Esophagus muscularis mucosa (tissue), 4 donors: ENCODE data around the gene LPIN2. TPM values are rescaled to one million over a fixed set of nuclear protein-coding genes. Genes with fewer than 3 reads are reported as not detected.

ENCODE experiments used
- DNase-seq: peaks from one replicate; pipeline ENCODE4 v3.0.0-alpha.2; 2017; ENCODE audit errors: extremely low spot score
- H3K27ac ChIP-seq, 4 donors: fragments of 200-600 bp; sonication (generic); replicated peaks in 1 of 4; 1 replicate in 3 of 4; 2 replicates in 1 of 4; pipeline ENCODE4 v1.5.1; 2016 to 2019; ENCODE audit warnings: mild to moderate bottlenecking in 1 of 4
- H3K27me3 ChIP-seq, 4 donors: fragments of 200-600 bp; sonication (generic); one replicate each; pipeline versions ENCODE4 v1.5.1 to v1.6.0; 2016 to 2019
- H3K36me3 ChIP-seq, 4 donors: fragments of 200-600 bp; sonication (generic); one replicate each; pipeline ENCODE4 v1.5.1; 2016 to 2019
- H3K4me1 ChIP-seq, 4 donors: fragments of 200-600 bp; sonication (generic); one replicate each; pipeline ENCODE4 v1.5.1; 2016 to 2019
- H3K4me3 ChIP-seq, 4 donors: fragments of 200-600 bp; sonication (generic); 1 replicate in 2 of 4; 2 replicates in 2 of 4; pipeline ENCODE4 v1.5.1; 2016 to 2019; ENCODE audit warnings: mild to moderate bottlenecking in 4 of 4, moderate library complexity in 1 of 4
- H3K9me3 ChIP-seq, 4 donors: fragments of 200-600 bp; sonication (generic); 1 replicate in 3 of 4; 2 replicates in 1 of 4; pipeline ENCODE4 v1.5.1; 2016 to 2019
- CTCF ChIP-seq, 3 experiments: fragments of 200-600 bp in 2 of 3; fragments of 450-650 bp in 1 of 3; sonication (generic) in 2 of 3; IDR thresholded peaks; one replicate each; pipeline ENCODE4 v1.5.1; 2017 to 2019; ENCODE audit warnings: antibody characterized with exemption in 3 of 3, mild to moderate bottlenecking in 2 of 3, moderate library complexity in 1 of 3
- EP300 ChIP-seq: sonication (generic); formaldehyde crosslinking; IDR thresholded peaks from one replicate; pipeline ENCODE4 v1.6.1; 2017; ENCODE audit warnings: antibody characterized with exemption
- POLR2A ChIP-seq: fragments of 450-650 bp; IDR thresholded peaks from one replicate; pipeline ENCODE4 v1.6.1; 2017; ENCODE audit warnings: antibody characterized with exemption, moderate library complexity, mild to moderate bottlenecking, low read depth
- POLR2AphosphoS5 ChIP-seq, 2 donors: sonication (generic); formaldehyde crosslinking; IDR thresholded peaks; one replicate each; pipeline ENCODE4 v1.6.1; 2017; ENCODE audit warnings: antibody characterized with exemption in 2 of 2
- WGBS: methylation state at CpG from one replicate; pipeline ENCODE4 v1.1.5; 2018; 5-methylcytosine and 5-hydroxymethylcytosine counted together
- intact Hi-C: fragments of 100-400 bp; cut with DNase I; formaldehyde crosslinking; loops from one replicate; pipeline ENCODE4 v1.15.1; 2023
- total RNA-seq, 4 donors: library from RNA; depleted of rRNA; stranded (reverse); fragments of >200 nt; gene quantifications; one replicate each; pipeline versions ENCODE4 v1.1.0 to v1.2.1, GENCODE V29; 2016

LPIN2 gene
- total RNA-seq, 4 donors from 2014 or later = 15.4 to 26.9 (median 24.8) TPM

DNA sequence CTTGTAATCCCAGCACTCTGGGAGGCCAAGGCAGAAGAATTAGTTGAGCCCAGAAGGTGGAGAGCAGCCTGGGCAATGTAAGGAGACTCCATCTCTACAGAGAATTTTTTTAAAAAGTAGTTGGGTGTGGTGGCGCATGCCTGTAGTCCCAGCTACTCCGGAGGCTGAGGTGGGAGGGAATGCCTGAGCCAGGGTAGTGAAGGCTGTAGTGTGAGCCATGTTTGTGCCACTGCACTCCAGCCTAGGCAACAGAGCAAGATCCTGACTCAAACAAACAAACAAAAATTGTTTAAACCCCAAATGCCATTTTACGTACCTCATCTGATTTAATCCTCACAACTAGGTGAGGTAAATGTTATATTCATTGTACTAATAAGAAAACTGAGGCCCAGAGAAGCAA, 38.2 kb downstream of the LPIN2 start:
- Histone ChIP-seq H3K36me3 (no peaks in the 10 kb centered on the region), H3K27me3 (no peaks in the 10 kb centered on the region), H3K4me3 (no peak overlapping the region), H3K27ac (no peak overlapping the region), H3K9me3 (no peaks in the 10 kb centered on the region), H3K4me1 (peaks cover 72 to 90% (median 80%) of the 10 kb centered on the region in 4 donors)
- WGBS = 93% methylated on average over 3 of the region's 3 CpGs
- intact Hi-C loops = no loop called here
- TF ChIP-seq POLR2AphosphoS5 (IDR thresholded peaks at IDR 0.05) (no peak), CTCF (IDR thresholded peaks at IDR 0.05) (no peak), POLR2A (no peak)
- no peak for DNase-seq

DNA sequence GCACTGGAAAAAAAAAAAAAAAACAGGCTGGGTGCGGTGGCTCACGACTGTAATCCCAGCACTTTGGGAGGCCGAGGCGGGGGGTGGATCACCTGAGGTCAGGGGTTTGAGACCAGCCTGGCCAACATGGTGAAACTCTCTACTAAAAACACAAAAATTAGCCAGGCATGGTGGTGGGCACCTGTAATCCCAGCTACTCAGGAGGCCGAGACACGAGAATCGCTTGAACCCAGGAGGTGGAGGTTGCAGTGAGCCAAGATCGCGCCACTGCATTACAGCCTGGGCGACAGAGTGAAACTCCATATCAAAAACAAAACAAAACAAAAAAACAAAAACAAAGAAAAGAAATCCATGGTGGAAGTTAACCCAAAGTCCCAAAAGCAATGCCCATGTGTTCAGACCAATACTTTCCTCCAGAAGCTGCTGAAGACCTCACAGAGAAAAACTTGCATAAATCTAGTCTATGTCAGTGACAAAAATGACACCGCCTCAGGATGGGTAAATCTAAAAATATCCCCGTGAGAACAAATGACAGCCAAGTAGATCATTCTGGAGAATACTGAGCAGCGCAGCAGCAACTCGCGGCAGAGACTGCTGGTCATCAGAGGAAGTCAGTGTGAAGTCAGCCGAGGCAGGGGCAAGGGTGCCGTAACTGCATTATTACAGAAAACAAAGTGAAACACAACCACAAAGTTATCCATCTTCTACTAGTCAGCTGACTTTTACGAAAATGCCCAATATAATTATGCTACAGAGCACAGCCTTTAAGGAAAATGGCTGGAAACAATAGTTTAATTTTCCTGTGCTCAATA, 41.0 kb downstream of the LPIN2 start:
- WGBS = 78% methylated on average over 18 of the region's 18 CpGs
- intact Hi-C loops = no loop called here
- H3K27me3 ChIP-seq = no peaks in the 10 kb centered on the region
- H3K36me3 ChIP-seq = no peaks in the 10 kb centered on the region
- TF ChIP-seq CTCF (IDR thresholded peaks at IDR 0.05) = no peak
- TF ChIP-seq POLR2AphosphoS5 (IDR thresholded peaks at IDR 0.05) = peak in 1 of 2 donors; percentile 51
- peak overlapping the region; percentile 11 to 70 (median 44) for H3K27ac ChIP-seq
- peak overlapping the region; percentile 5 to 33 (median 18) for H3K4me3 ChIP-seq
- no peaks in the 10 kb centered on the region for H3K9me3 ChIP-seq
- H3K4me1 ChIP-seq = peaks cover 67 to 86% (median 75%) of the 10 kb centered on the region in 4 donors
- peak; percentile 93 for DNase-seq

DNA sequence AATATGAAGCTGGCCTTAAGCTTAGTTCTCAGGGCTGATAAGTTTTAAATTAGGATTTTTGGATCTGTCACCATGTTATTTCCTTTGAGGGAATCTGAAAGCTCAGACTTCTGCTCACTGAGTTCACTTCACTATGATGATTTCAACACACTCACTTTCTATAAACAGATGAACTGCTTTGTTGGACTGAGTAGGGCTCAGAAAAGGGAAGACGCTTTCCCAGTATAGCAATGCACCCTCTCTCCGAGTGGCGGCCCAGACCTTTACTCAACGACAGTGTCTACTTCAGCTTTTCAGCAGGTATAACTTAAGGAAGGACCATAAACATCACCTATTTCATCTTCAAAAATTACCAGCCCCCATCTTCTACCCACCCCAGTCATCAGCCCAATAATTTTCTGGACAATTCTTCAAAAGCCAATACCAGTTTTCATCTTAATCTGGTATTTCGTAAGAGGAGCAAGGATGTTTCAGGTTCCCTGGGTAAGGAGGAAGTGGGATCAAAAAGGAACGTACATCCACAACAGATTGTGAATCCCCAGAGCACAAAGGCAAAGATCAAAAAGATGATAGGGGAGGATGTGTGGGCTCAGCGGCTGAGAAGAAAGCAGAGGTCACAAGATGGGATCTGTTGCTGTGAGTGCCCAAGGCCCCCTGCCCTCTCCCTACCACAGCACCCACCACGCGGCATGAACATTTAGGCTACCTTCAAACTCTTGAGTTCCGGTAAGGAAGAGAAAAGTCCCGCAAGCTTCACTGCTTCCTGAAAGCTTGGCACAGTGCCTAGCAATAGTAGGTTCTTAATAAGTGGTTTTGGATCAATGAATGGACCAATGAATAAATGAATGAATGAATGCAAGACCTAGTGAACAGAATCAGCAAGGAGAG, 41.9 kb downstream of the LPIN2 start:
- Histone ChIP-seq H3K36me3 (no peaks in the 10 kb centered on the region), H3K27me3 (no peaks in the 10 kb centered on the region), H3K27ac (peak overlapping the region; percentile 56 to 70 (median 62)), H3K4me3 (no peak overlapping the region), H3K9me3 (no peaks in the 10 kb centered on the region), H3K4me1 (peaks cover 59 to 76% (median 66%) of the 10 kb centered on the region in 4 donors)
- 61% methylated on average over 11 of the region's 11 CpGs for WGBS
- intact Hi-C loops = no loop called here
- no peak for TF ChIP-seq POLR2A
- no peak for TF ChIP-seq EP300
- TF ChIP-seq POLR2AphosphoS5 (IDR thresholded peaks at IDR 0.05) = peak in 1 of 2 donors; percentile 42
- peak in 1 of 3 experiments; percentile 21 for TF ChIP-seq CTCF (IDR thresholded peaks at IDR 0.05)
- no peak for DNase-seq

GRCh38 chr18:2970344-2970743, 42.6 kb downstream of the LPIN2 start:
- H3K27ac ChIP-seq = peak overlapping the region; percentile 56 to 70 (median 62)
- 76% methylated on average over 3 of the region's 3 CpGs for WGBS
- H3K4me3 ChIP-seq = no peak overlapping the region
- H3K27me3 ChIP-seq = no peaks in the 10 kb centered on the region
- peaks cover 55 to 71% (median 64%) of the 10 kb centered on the region in 4 donors for H3K4me1 ChIP-seq
- no peak for DNase-seq
- H3K36me3 ChIP-seq = no peaks in the 10 kb centered on the region
- intact Hi-C loops = no loop called here
- TF ChIP-seq EP300 (no peak), CTCF (IDR thresholded peaks at IDR 0.05) (no peak), POLR2AphosphoS5 (IDR thresholded peaks at IDR 0.05) (no peak), POLR2A (no peak)
- H3K9me3 ChIP-seq = no peaks in the 10 kb centered on the region
